ENCODE data around the gene MDGA2. TPM values are rescaled to one million over a fixed set of nuclear protein-coding genes. Genes with fewer than 3 reads are reported as not detected.

Gene MDGA2
- total RNA-seq, 6 donors from 2014 or later = 0.61 TPM; not detected in 5

GRCh38 chr14:47500369-47500768 is 175.0 kb downstream of the MDGA2 start:
- TF ChIP-seq CTCF (IDR thresholded peaks at IDR 0.05) (no peak), EP300 (IDR thresholded peaks at IDR 0.05) (no peak), POLR2AphosphoS5 (IDR thresholded peaks at IDR 0.05) (no peak), POLR2A (IDR thresholded peaks at IDR 0.05) (no peak)
- Histone ChIP-seq H3K27me3 (no peaks in the 10 kb centered on the region), H3K36me3 (no peaks in the 10 kb centered on the region), H3K4me1 (no peaks in the 10 kb centered on the region), H3K9me3 (no peaks in the 10 kb centered on the region), H3K27ac (no peak overlapping the region), H3K4me3 (no peak overlapping the region)
- WGBS, 2 donors = 77 to 84% methylated on average over 1 of the region's 1 CpG
- ATAC-seq (ENCODE audit: low FRiP score in 2 of 2) (no peak), DNase-seq (no peak)

GRCh38 chr14:47490766-47491165 is 184.6 kb downstream of the MDGA2 start:
- Histone ChIP-seq H3K36me3 (no peaks in the 10 kb centered on the region), H3K4me3 (no peak overlapping the region), H3K27me3 (no peaks in the 10 kb centered on the region), H3K4me1 (no peaks in the 10 kb centered on the region), H3K27ac (no peak overlapping the region), H3K9me3 (no peaks in the 10 kb centered on the region)
- DNase-seq (no peak), ATAC-seq (ENCODE audit: low FRiP score in 2 of 2) (no peak)
- TF ChIP-seq POLR2AphosphoS5 (IDR thresholded peaks at IDR 0.05) = no peak
- no peak for TF ChIP-seq POLR2A (IDR thresholded peaks at IDR 0.05)
- no peak for TF ChIP-seq CTCF (IDR thresholded peaks at IDR 0.05)
- no peak for TF ChIP-seq EP300 (IDR thresholded peaks at IDR 0.05)
- 85 to 90% methylated on average over 4 of the region's 4 CpGs for WGBS, 2 donors

GRCh38 chr14:47490353-47490752 is 185.1 kb downstream of the MDGA2 start:
- Histone ChIP-seq H3K4me3 (no peak overlapping the region), H3K27me3 (no peaks in the 10 kb centered on the region), H3K9me3 (no peaks in the 10 kb centered on the region), H3K36me3 (no peaks in the 10 kb centered on the region), H3K27ac (no peak overlapping the region), H3K4me1 (no peaks in the 10 kb centered on the region)
- ATAC-seq (ENCODE audit: low FRiP score in 2 of 2) = no peak
- no peak for TF ChIP-seq CTCF (IDR thresholded peaks at IDR 0.05)
- no peak for TF ChIP-seq EP300 (IDR thresholded peaks at IDR 0.05)
- no peak for TF ChIP-seq POLR2AphosphoS5 (IDR thresholded peaks at IDR 0.05)
- no peak for TF ChIP-seq POLR2A (IDR thresholded peaks at IDR 0.05)
- no peak for DNase-seq
- 27 to 47% methylated on average over 3 of the region's 3 CpGs for WGBS, 2 donors

GRCh38 chr14:47485421-47485820 is 190.0 kb downstream of the MDGA2 start:
- ATAC-seq (ENCODE audit: low FRiP score in 2 of 2) (no peak), DNase-seq (no peak)
- 73 to 75% methylated on average over 2 of the region's 2 CpGs for whole genome bisulfite sequencing, 2 donors
- no peaks in the 10 kb centered on the region for H3K9me3 ChIP-seq
- no peak overlapping the region for H3K27ac ChIP-seq
- no peaks in the 10 kb centered on the region for H3K27me3 ChIP-seq
- H3K4me1 ChIP-seq = no peaks in the 10 kb centered on the region
- H3K4me3 ChIP-seq = no peak overlapping the region
- no peaks in the 10 kb centered on the region for H3K36me3 ChIP-seq
- TF ChIP-seq CTCF (IDR thresholded peaks at IDR 0.05) = no peak
- TF ChIP-seq POLR2A (IDR thresholded peaks at IDR 0.05) = no peak
- TF ChIP-seq POLR2AphosphoS5 (IDR thresholded peaks at IDR 0.05) = no peak
- TF ChIP-seq EP300 (IDR thresholded peaks at IDR 0.05) = no peak

- no peaks in the 10 kb centered on the region for H3K36me3 ChIP-seq
- TF ChIP-seq EP300 (IDR thresholded peaks at IDR 0.05) = no peak
- no peak for TF ChIP-seq POLR2A (IDR thresholded peaks at IDR 0.05)
- TF ChIP-seq POLR2AphosphoS5 (IDR thresholded peaks at IDR 0.05) = no peak
- no peak for TF ChIP-seq CTCF (IDR thresholded peaks at IDR 0.05)
- DNase-seq (no peak), ATAC-seq (ENCODE audit: low FRiP score in 2 of 2) (no peak)
- H3K27ac ChIP-seq = no peak overlapping the region
- H3K27me3 ChIP-seq = no peaks in the 10 kb centered on the region
- no peaks in the 10 kb centered on the region for H3K9me3 ChIP-seq
- no peaks in the 10 kb centered on the region for H3K4me1 ChIP-seq
- no peak overlapping the region for H3K4me3 ChIP-seq
Observed at GRCh38 chr14:47483449-47483848, 192.0 kb downstream of the MDGA2 start.

All from upper lobe of left lung (tissue), 6 donors.